SK-N-SH treated with all-trans-retinoic acid at 6 μM for 48 hours (cell line): ENCODE measurements around the gene OXNAD1.

Source experiments
- BACH2 ChIP-seq: fragments of 250-450 bp; sonication (Bioruptor Pico); IDR thresholded peaks from 2 replicates; pipeline ENCODE4 v1.9.0; 2021; ENCODE audit warnings: mild to moderate bottlenecking, borderline replicate concordance
- ISL1 ChIP-seq: fragments of 250-450 bp; sonication (Bioruptor Pico); IDR thresholded peaks from 2 replicates; pipeline ENCODE4 v2.1.2; 2022; ENCODE audit warnings: mild to moderate bottlenecking, moderate library complexity
- PPARA ChIP-seq: fragments of 250-450 bp; sonication (Bioruptor Pico); IDR thresholded peaks from 2 replicates; pipeline ENCODE4 v1.5.0; 2020; ENCODE audit warnings: mild to moderate bottlenecking, borderline replicate concordance
- SNAI2 ChIP-seq: fragments of 250-450 bp; sonication (Bioruptor Pico); IDR thresholded peaks from 2 replicates; pipeline ENCODE4 v1.5.0; 2020; ENCODE audit warnings: mild to moderate bottlenecking, moderate library complexity
- TF ChIP-seq, protein P1 (sequence below): fragments of 250-450 bp; sonication (Bioruptor Pico); IDR thresholded peaks from 2 replicates; pipeline ENCODE4 v1.8.0; 2020; ENCODE audit warnings: mild to moderate bottlenecking, moderate library complexity, borderline replicate concordance
- TF ChIP-seq, protein P2 (sequence below): fragments of 250-450 bp; sonication (Bioruptor Pico); IDR thresholded peaks from 2 replicates; pipeline ENCODE4 v1.5.1; 2020; ENCODE audit warnings: low read depth, mild to moderate bottlenecking, moderate library complexity

DNA sequence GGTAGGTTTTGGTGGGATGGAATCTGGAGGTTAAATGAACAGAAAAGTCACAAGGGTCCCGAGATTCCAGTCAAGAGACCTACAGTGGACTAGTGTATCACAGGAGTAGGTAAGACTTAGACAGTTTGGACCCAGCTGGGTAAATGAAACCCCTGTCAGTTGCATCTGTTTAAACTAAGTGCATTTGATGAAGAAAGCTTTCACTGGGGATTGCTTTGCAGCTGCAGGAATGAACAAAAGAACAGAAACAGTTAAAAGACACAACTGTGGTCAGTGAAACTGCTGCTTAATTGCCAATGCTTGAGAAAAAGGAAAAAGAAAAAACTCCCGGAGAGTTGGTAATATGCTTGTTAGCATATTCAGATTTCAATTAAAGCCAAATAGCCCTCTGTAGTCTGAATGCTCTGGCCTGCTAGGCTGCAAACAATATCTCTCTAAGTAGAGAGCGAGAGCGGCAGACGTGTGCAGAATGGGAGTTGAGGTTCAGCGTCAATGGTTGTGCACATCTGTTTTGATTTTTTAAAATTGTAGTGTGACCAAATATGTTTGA, 37.1 kb downstream of the OXNAD1 start:
- TF ChIP-seq SNAI2 (CRISPR knock-in tag), result no peak
- TF ChIP-seq, protein P1, sequence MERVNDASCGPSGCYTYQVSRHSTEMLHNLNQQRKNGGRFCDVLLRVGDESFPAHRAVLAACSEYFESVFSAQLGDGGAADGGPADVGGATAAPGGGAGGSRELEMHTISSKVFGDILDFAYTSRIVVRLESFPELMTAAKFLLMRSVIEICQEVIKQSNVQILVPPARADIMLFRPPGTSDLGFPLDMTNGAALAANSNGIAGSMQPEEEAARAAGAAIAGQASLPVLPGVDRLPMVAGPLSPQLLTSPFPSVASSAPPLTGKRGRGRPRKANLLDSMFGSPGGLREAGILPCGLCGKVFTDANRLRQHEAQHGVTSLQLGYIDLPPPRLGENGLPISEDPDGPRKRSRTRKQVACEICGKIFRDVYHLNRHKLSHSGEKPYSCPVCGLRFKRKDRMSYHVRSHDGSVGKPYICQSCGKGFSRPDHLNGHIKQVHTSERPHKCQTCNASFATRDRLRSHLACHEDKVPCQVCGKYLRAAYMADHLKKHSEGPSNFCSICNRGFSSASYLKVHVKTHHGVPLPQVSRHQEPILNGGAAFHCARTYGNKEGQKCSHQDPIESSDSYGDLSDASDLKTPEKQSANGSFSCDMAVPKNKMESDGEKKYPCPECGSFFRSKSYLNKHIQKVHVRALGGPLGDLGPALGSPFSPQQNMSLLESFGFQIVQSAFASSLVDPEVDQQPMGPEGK (CRISPR knock-in tag), result no peak
- TF ChIP-seq ISL1 (CRISPR knock-in tag), result no peak
- TF ChIP-seq PPARA (CRISPR knock-in tag), result no peak
- TF ChIP-seq BACH2 (CRISPR knock-in tag), result no peak
- TF ChIP-seq, protein P2, sequence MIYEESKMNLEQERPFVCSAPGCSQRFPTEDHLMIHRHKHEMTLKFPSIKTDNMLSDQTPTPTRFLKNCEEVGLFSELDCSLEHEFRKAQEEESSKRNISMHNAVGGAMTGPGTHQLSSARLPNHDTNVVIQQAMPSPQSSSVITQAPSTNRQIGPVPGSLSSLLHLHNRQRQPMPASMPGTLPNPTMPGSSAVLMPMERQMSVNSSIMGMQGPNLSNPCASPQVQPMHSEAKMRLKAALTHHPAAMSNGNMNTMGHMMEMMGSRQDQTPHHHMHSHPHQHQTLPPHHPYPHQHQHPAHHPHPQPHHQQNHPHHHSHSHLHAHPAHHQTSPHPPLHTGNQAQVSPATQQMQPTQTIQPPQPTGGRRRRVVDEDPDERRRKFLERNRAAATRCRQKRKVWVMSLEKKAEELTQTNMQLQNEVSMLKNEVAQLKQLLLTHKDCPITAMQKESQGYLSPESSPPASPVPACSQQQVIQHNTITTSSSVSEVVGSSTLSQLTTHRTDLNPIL (CRISPR knock-in tag), result no peak
